K562 (cell line): ENCODE results near the gene BARHL2. TPM values are rescaled to one million over a fixed set of nuclear protein-coding genes. Genes with fewer than 3 reads are reported as not detected.

Experiments
- ATAC-seq: fragments of 200-7000 bp; cut with Tn5 transposase; 3 replicates; pipeline ENCODE4 v1.9.1; 2020; ENCODE audit warnings: moderate library complexity
- Bru-seq: library from RNA; stranded (reverse); fragments of 400-500 nt; gene quantifications from one replicate; lab custom pipeline; 2021; lab: Mats Ljungman, UMichigan
- BruChase-seq, 2 experiments: library from RNA; stranded (reverse); fragments of 400-500 nt; gene quantifications; one replicate each; lab custom pipeline; 2021; lab: Mats Ljungman, UMichigan
- BruUV-seq: library from RNA; stranded (reverse); fragments of 400-500 nt; replicated peaks from 2 replicates; lab custom pipeline; 2021; lab: Mats Ljungman, UMichigan
- CTCF ChIA-PET: fragments of 300-600 bp; formaldehyde crosslinking; extraction: SDS; loops from one replicate; lab custom pipeline; 2021; ENCODE audit warnings: low intra/inter-chr PET ratio; lab: Yijun Ruan, JAX
- POLR2A ChIA-PET: fragments of 300-600, 350-650 bp; sonication (Branson Sonifier 250); formaldehyde crosslinking; extraction: SDS; loops from one replicate; lab custom pipeline; 2021; ENCODE audit warnings: antibody characterized with exemption, inconsistent platforms; lab: Yijun Ruan, JAX
- DNase-seq, 4 experiments: peaks; one replicate each; pipeline versions ENCODE4 v3.0.0 to v3.0.0-alpha.2; 2011 to 2018; ENCODE audit warnings: low spot score in 3 of 4, mixed read lengths in 3 of 4; ENCODE audit errors: extremely low read depth in 1 of 4
- FAIRE-seq: peaks from 2 replicates; lab custom pipeline; 2011; peaks lifted over from hg19 to GRCh38; lab: Jason Lieb, UNC
- H2AFZ ChIP-seq: 2 replicates; pipeline ENCODE4 v1.6.0; 2011; ENCODE audit warnings: low read depth, low read length, control low read depth, inconsistent platforms
- H3K27ac ChIP-seq: fragments of 200-600 bp; 3 replicates; pipeline ENCODE4 v1.8.0; 2011; ENCODE audit warnings: low read depth, mild to moderate bottlenecking, control low read depth, inconsistent platforms, low read length, moderate library complexity, mixed read lengths; ENCODE audit errors: extremely low read depth
- H3K27me3 ChIP-seq, 2 experiments: fragments of 300-600 bp in 1 of 2; 2 replicates in 1 of 2; 3 replicates in 1 of 2; pipeline versions ENCODE4 v1.6.0 to v1.8.0; 2011; ENCODE audit warnings: inconsistent platforms in 2 of 2, low read length in 2 of 2, mild to moderate bottlenecking in 1 of 2, mixed read lengths in 1 of 2, moderate library complexity in 1 of 2; ENCODE audit not compliant: control insufficient read depth in 2 of 2, insufficient read depth in 2 of 2
- H3K36me3 ChIP-seq: fragments of 300-600 bp; 3 replicates; pipeline ENCODE4 v1.8.0; 2011; ENCODE audit warnings: mild to moderate bottlenecking, low read length, inconsistent platforms; ENCODE audit not compliant: control insufficient read depth, insufficient read depth
- H3K4me1 ChIP-seq, 2 experiments: fragments of 200-600 bp in 1 of 2; replicated peaks in 1 of 2; 2 replicates in 1 of 2; 3 replicates in 1 of 2; pipeline versions ENCODE4 v1.5.1 to v1.8.0; 2011; ENCODE audit warnings: inconsistent platforms in 2 of 2, low read length in 2 of 2, mild to moderate bottlenecking in 1 of 2, mixed read lengths in 1 of 2, moderate library complexity in 1 of 2; ENCODE audit not compliant: control insufficient read depth in 2 of 2, insufficient read depth in 2 of 2
- H3K4me2 ChIP-seq: 2 replicates; pipeline ENCODE4 v1.6.1; 2011; ENCODE audit warnings: low read length, control low read depth, inconsistent platforms, mixed read lengths; ENCODE audit not compliant: insufficient read depth
- H3K4me3 ChIP-seq: fragments of 200-600 bp; sonication (generic), shearing (Covaris generic); 2 replicates; pipeline ENCODE4 v1.5.1; 2016; ENCODE audit warnings: control low read depth, inconsistent platforms
- H3K79me2 ChIP-seq: fragments of 200-600 bp; 3 replicates; pipeline ENCODE4 v1.8.0; 2011; ENCODE audit warnings: low read length, inconsistent platforms; ENCODE audit not compliant: control insufficient read depth, insufficient read depth
- H3K9ac ChIP-seq, 2 experiments: 2 replicates each; pipeline versions ENCODE4 v1.6.0 to v1.6.1; 2011; ENCODE audit warnings: low read depth in 2 of 2, low read length in 2 of 2, control low read depth in 1 of 2, inconsistent platforms in 1 of 2, mild to moderate bottlenecking in 1 of 2, mixed read lengths in 1 of 2; ENCODE audit not compliant: insufficient read depth in 1 of 2
- H3K9me1 ChIP-seq: one replicate; pipeline ENCODE4 v1.6.0; 2011; ENCODE audit warnings: inconsistent platforms, mild to moderate bottlenecking, low read length, moderate library complexity; ENCODE audit not compliant: control insufficient read depth, insufficient read depth
- H3K9me3 ChIP-seq: replicated peaks from 2 replicates; pipeline ENCODE4 v1.5.1; 2011; ENCODE audit warnings: low read depth, low read length, inconsistent platforms; ENCODE audit not compliant: control insufficient read depth, insufficient read depth
- H4K20me1 ChIP-seq: replicated peaks from 2 replicates; pipeline ENCODE4 v1.6.1; 2011; ENCODE audit warnings: low read length, inconsistent platforms, mixed read lengths; ENCODE audit not compliant: control insufficient read depth, insufficient read depth
- RBFOX2 ChIP-seq: fragments of 200-400 bp; formaldehyde crosslinking; IDR thresholded peaks from 2 replicates; pipeline ENCODE4 v1.6.1; 2017; ENCODE audit warnings: low read depth, mild to moderate bottlenecking, low read length, moderate library complexity
- WGBS: fragments of 100-300 bp; shearing (Covaris generic); methylation state at CpG from one replicate; pipeline ENCODE4 v1.1.6; 2016; ENCODE audit warnings: low coverage, mixed read lengths; ENCODE audit not compliant: insufficient coverage; ENCODE audit errors: missing lambda C conversion rate; 5-methylcytosine and 5-hydroxymethylcytosine counted together
- in situ Hi-C: fragments of 300-500 bp; cut with MboI; formaldehyde crosslinking; loops from 4 replicates; pipeline ENCODE4 v1.15.0; 2018; ENCODE audit warnings: inconsistent platforms, mixed read lengths
- intact Hi-C: fragments of 100-400 bp; cut with micrococcal nuclease; formaldehyde crosslinking; loops from 2 replicates; pipeline ENCODE4 v1.14.2; 2022
- long read RNA-seq, 3 experiments: library from polyadenylated mRNA in 2 of 3; library from RNA in 1 of 3; unstranded in 2 of 3; stranded (forward) in 1 of 3; transcript quantifications; one replicate each; pipeline ENCODE4 v2.0.0, GENCODE V29; 2019 to 2022
- polyA minus RNA-seq, 3 experiments: library from RNA; depleted of rRNA, polyadenylated mRNA; stranded (reverse); fragments of >200 nt; gene quantifications; 2 replicates each; pipeline ENCODE4 v1.2.3, GENCODE V29; 2011
- polyA plus RNA-seq, 8 experiments: library from polyadenylated mRNA; depleted of rRNA in 4 of 8; stranded (reverse) in 5 of 8; unstranded in 3 of 8; fragments of >200 nt; fragmentation: Nextera tagmentation in 2 of 8; fragmentation: Illumina TruSeq in 1 of 8; extraction: Ambion mirVana in 2 of 8; extraction: Trizol in 1 of 8; gene quantifications; 2 replicates each; pipeline versions ENCODE4 v1.2.1 to v1.2.3, GENCODE V29; 2011 to 2014; ENCODE audit warnings: inconsistent platforms in 1 of 8, missing spikeins in 1 of 8
- total RNA-seq, 7 experiments: library from RNA; depleted of rRNA in 6 of 7; stranded (reverse); fragments of >200 nt in 6 of 7; fragmentation: Illumina TruSeq in 2 of 7; extraction: Trizol in 2 of 7; gene quantifications; 2 replicates each; pipeline versions ENCODE4 v1.2.1 to v1.2.3, GENCODE V29; 2011 to 2021; ENCODE audit warnings: low replicate concordance in 1 of 7
- TF ChIP-seq, protein P1 (sequence below), 2 experiments: IDR thresholded peaks; 2 replicates each; pipeline ENCODE4 v1.6.1; 2011; ENCODE audit warnings: borderline replicate concordance in 1 of 2, control low read depth in 1 of 2, low read depth in 1 of 2, low read length in 1 of 2, mild to moderate bottlenecking in 1 of 2, mixed read lengths in 1 of 2, moderate library complexity in 1 of 2; ENCODE audit not compliant: insufficient read depth in 1 of 2, insufficient read length in 1 of 2, poor library complexity in 1 of 2, severe bottlenecking in 1 of 2; ENCODE audit errors: extremely low read depth in 1 of 2
- TF ChIP-seq, protein P2 (sequence below): fragments of 250-450 bp; sonication (Bioruptor Pico); IDR thresholded peaks from 2 replicates; pipeline ENCODE4 v1.8.0; 2021; ENCODE audit warnings: borderline replicate concordance, mild to moderate bottlenecking, moderate library complexity; ENCODE audit not compliant: poor library complexity, severe bottlenecking

Gene BARHL2
- not detected in 2 replicates for total RNA-seq (2011; cell fraction: chromatin; rRNA removed; ENCODE audit: low replicate concordance)
- not detected in 2 replicates for total RNA-seq (2011; cell fraction: nucleolus; rRNA removed)
- not detected in 2 replicates for total RNA-seq (2011; cell fraction: nucleoplasm; rRNA removed)
- total RNA-seq (2014; rRNA removed), result 0.09 TPM in 1 of 2 replicates, not detected in the other
- total RNA-seq (2014; rRNA removed; fragmentation: Illumina TruSeq; extraction: Trizol), result not detected in 2 replicates
- not detected in 2 replicates for total RNA-seq (2015; rRNA removed; fragmentation: Illumina TruSeq; extraction: Trizol)
- total RNA-seq (2021), result 0.11 TPM in 2 replicates
- not detected in 2 replicates for polyA plus RNA-seq (2011; rRNA removed)
- polyA plus RNA-seq (2011; cell fraction: cytosol; rRNA removed), result not detected in 2 replicates
- 0.06 and 0.09 TPM in 2 replicates for polyA plus RNA-seq (2011; cell fraction: nucleus; rRNA removed)
- 0.07 TPM in 1 of 2 replicates, not detected in the other for polyA plus RNA-seq (2012)
- 0.06 TPM in 1 of 2 replicates, not detected in the other for polyA plus RNA-seq (2014; fragmentation: Illumina TruSeq; extraction: Trizol)
- polyA plus RNA-seq (2014; fragmentation: Nextera tagmentation; extraction: Ambion mirVana), result not detected
- not detected in 2 replicates for polyA plus RNA-seq (2014; rRNA removed)
- polyA minus RNA-seq (2011; rRNA and poly(A)+ RNA removed), result not detected in 2 replicates
- polyA minus RNA-seq (2011; cell fraction: cytosol; rRNA and poly(A)+ RNA removed), result not detected in 2 replicates
- polyA minus RNA-seq (2011; cell fraction: nucleus; rRNA and poly(A)+ RNA removed), result not detected in 2 replicates
- Bru-seq, nascent RNA, result percentile 30 among the genes with signal in this experiment
- percentile 17 among the genes with signal in this experiment for BruChase-seq, experiment 1, labeled RNA remaining after a 2-hour chase
- BruChase-seq, experiment 2, labeled RNA remaining after a 6-hour chase, result percentile 25 among the genes with signal in this experiment
- long read RNA-seq, experiment 1, partial matches to known transcripts, result 0 of 1 reads
- long read RNA-seq, experiment 1, other reads (novel, unspliced or antisense), result 1 of 1 reads
- long read RNA-seq, experiment 2, result 0 reads
- long read RNA-seq, experiment 3, result 0 reads

DNA sequence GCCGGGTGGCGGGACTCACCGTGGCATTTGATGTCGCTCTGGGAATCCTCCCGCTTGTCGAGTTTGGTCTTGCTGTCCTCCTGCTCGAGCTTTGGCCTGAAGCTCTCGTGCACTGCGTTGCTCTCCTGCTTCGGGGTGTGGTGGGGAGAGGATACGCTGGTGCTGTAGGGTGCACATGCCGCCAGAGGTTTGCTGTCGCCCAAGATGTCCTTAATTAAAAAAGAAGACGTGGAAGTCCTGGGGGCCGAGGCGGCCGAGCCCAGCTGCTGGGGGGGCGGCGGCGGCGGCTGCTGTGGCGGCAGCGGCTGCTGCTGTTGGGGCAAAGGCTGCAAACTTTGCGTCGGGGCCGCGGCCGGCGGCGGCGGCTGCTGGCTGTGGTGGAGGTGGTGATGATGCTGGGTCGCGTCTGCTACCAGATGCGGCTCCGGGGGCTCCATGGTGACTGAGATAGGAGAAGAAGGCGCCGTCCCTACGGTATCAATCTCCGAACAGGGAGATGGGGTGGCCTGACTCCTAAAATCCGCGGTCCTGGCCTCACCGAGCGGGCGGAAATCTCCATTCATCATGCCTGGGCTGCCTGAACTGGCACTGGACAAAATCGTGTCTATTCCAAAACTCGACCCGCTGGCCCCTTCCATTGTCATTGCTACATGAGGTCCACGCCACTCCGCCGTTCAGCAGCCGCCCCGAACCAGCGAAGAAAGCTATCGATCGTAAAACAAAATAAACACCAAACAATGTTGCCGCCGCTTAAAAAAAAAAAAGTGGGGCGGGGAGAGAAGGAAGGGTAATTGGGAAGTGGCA, at the start of gene BARHL2:
BARHL2 (minus strand) TSS at position 751 of the 804 bp plus-strand sequence; CDS start at position 644, 107 bp downstream.
- no TSS peak for BruUV-seq
- Histone ChIP-seq H2AFZ (peak within 1 kb of the TSS; percentile 86), H3K4me1 (peaks cover 0 to 36% of the 10 kb centered on the region in 2 experiments; a peak in 3 of 5 replicates), H3K27me3 (peaks cover 43 to 48% of the 10 kb centered on the region in 2 experiments), H3K36me3 (no peaks in the 10 kb centered on the region), H3K9me1 (no peaks in the 10 kb centered on the region), H3K27ac (no peak within 1 kb of the TSS), H4K20me1 (no peaks in the 10 kb centered on the region), H3K79me2 (no peaks in the 10 kb centered on the region), H3K4me2 (peak within 1 kb of the TSS; percentile 72; the same call in 1 of the 2 replicates), H3K9ac (peak within 1 kb of the TSS in 1 of 2 experiments; percentile 88; a peak in 2 of 4 replicates), H3K4me3 (peak within 1 kb of the TSS; percentile 42), H3K9me3 (no peaks in the 10 kb centered on the region)
- ChIA-PET POLR2A (interaction anchor here (0.6 to 1.1 kb wide), 3 partner anchors 9 to 521 kb away, joined by 3 read pairs; no protein-coding TSS in a partner anchor), CTCF (no interaction called here)
- WGBS, result 40% methylated on average over 43 of the region's 58 CpGs
- intact Hi-C loops, result no loop called here
- TF ChIP-seq, protein P1, sequence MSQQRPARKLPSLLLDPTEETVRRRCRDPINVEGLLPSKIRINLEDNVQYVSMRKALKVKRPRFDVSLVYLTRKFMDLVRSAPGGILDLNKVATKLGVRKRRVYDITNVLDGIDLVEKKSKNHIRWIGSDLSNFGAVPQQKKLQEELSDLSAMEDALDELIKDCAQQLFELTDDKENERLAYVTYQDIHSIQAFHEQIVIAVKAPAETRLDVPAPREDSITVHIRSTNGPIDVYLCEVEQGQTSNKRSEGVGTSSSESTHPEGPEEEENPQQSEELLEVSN (IDR thresholded peaks at IDR 0.05; ENCODE audit: borderline replicate concordance in 1 of 2, extremely low read depth in 1 of 2, insufficient read depth in 1 of 2, insufficient read length in 1 of 2, low read depth in 1 of 2, low read length in 1 of 2, poor library complexity in 1 of 2, severe bottlenecking in 1 of 2), result peak in 1 of 2 experiments; percentile 10
- TF ChIP-seq, protein P2, sequence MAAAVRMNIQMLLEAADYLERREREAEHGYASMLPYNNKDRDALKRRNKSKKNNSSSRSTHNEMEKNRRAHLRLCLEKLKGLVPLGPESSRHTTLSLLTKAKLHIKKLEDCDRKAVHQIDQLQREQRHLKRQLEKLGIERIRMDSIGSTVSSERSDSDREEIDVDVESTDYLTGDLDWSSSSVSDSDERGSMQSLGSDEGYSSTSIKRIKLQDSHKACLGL (CRISPR knock-in tag), result no peak
- TF ChIP-seq RBFOX2, result 0 out of 2 replicates have a peak, but pooled peaks have one; percentile 3
- FAIRE-seq, result no peak
- DNase-seq, result no peak
- in situ Hi-C loops, result no loop called here
- no peak for ATAC-seq
